Measurements from ENCODE around the gene AUTS2.

DNA sequence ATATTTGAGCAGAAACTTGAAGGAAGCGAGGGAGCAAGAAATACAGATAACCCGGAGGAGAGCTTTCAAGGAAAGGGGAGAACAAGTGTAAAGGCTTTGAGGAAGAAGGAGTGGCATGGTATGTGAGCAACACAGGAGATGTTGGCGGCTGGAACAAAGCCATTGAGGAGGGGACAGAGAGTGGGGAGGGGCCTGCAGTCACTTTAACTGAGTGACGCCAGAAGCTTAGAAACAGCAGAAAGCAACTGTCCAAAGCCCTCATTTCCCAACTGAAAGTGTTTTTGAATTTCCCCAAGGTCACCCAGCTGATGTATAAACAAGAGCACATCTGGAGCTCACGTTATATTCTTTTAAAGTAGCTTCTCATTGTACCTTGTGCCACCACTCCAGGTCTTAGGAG, 19.1 kb downstream of the AUTS2 start:
- TF ChIP-seq, protein P1, sequence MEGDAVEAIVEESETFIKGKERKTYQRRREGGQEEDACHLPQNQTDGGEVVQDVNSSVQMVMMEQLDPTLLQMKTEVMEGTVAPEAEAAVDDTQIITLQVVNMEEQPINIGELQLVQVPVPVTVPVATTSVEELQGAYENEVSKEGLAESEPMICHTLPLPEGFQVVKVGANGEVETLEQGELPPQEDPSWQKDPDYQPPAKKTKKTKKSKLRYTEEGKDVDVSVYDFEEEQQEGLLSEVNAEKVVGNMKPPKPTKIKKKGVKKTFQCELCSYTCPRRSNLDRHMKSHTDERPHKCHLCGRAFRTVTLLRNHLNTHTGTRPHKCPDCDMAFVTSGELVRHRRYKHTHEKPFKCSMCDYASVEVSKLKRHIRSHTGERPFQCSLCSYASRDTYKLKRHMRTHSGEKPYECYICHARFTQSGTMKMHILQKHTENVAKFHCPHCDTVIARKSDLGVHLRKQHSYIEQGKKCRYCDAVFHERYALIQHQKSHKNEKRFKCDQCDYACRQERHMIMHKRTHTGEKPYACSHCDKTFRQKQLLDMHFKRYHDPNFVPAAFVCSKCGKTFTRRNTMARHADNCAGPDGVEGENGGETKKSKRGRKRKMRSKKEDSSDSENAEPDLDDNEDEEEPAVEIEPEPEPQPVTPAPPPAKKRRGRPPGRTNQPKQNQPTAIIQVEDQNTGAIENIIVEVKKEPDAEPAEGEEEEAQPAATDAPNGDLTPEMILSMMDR (IDR thresholded peaks at IDR 0.05): no peak
- TF ChIP-seq POLR2A (IDR thresholded peaks at IDR 0.05) (no peak), POLR2AphosphoS5 (IDR thresholded peaks at IDR 0.05) (no peak)

All from breast epithelium (tissue), 3 donors.